Measurements from ENCODE around the gene CPNE4. TPM values are rescaled to one million over a fixed set of nuclear protein-coding genes. Genes with fewer than 3 reads are reported as not detected.

Gene CPNE4
- total RNA-seq, 1 donor from 2014 or later = not detected

DNA sequence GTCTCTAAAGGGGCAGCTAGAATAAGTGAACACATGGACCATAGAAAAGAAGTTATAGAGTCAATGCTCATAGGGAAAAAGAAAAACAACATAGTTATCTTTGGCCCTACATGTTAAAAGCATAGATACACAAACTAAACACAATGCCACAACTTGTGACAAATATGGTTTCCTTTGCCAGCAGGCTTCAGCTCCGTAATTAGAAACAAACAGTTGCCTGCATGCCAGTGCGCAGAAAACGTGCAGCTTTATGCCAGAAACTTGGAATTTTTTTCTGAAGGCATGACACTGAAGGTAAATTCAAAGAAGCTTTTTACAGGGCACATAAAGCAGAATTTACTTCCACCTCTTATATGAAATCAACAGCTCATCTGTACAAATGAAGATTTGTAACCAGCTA, 2.2 kb upstream of the CPNE4 start:
- no peaks in the 10 kb centered on the region for H3K36me3 Mint-ChIP-seq (ENCODE audit: low read depth)
- peaks cover 10% of the 10 kb centered on the region for H3K9me3 Mint-ChIP-seq
- intact Hi-C loops (cut with micrococcal nuclease) = loop anchor here (5.0 kb wide), 1 partner anchor 145 kb away; no protein-coding TSS in a partner anchor
- peaks cover 4% of the 10 kb centered on the region for H3K4me1 Mint-ChIP-seq
- DNase-seq = no peak
- no peak overlapping the region for H3K27ac Mint-ChIP-seq
- H3K4me3 Mint-ChIP-seq = no peak overlapping the region
- peaks cover 36% of the 10 kb centered on the region for H3K27me3 Mint-ChIP-seq

DNA sequence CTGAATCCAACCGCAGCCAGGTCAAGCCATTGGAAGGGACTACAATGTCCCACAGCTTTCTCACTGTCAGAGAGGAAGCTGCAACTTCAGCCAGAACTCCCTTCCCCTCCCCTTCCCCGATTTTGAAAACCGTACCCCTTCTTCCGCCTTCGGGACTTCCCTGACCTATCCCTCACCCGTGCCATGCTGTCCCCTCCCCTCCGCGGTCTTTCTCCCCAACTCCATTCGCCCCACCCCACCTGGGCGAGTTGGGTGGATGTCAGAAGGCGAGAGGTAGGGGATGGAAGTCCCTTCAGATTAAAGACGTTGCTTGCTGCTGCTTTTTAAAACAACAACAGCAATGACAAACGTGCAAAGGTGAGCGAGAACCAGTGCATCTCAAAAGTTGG, 723 bp downstream of the CPNE4 start:
- Mint-ChIP-seq H3K4me1 (peaks cover 4% of the 10 kb centered on the region), H3K36me3 (ENCODE audit: low read depth) (no peaks in the 10 kb centered on the region), H3K9me3 (peaks cover 10% of the 10 kb centered on the region), H3K27me3 (peaks cover 50% of the 10 kb centered on the region), H3K27ac (no peak overlapping the region), H3K4me3 (no peak overlapping the region)
- intact Hi-C loops (cut with micrococcal nuclease) = no loop called here
- DNase-seq = no peak

DNA sequence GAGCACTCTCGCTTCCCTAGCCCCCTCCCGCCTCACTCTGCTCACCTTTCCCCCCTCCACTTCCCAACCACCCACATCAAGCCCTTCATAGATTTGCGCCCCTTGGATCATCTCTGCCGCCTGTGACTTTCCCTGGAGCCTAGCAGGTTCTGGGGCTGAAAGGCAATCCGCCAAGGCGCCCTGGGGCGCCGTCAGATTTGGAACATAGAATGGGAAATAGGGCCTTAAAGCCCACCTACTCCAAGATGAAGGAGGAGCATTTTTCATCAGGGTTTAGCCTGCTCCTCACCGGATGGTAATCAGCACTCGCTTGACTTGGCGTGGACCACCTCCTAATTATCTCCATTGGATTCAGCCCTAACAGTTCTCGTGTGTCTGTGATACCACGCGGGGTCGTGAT, 1.3 kb downstream of the CPNE4 start:
- Mint-ChIP-seq H3K9me3 (peaks cover 10% of the 10 kb centered on the region), H3K27ac (peak overlapping the region; percentile 34), H3K27me3 (peaks cover 50% of the 10 kb centered on the region), H3K4me3 (no peak overlapping the region), H3K4me1 (peaks cover 4% of the 10 kb centered on the region), H3K36me3 (ENCODE audit: low read depth) (no peaks in the 10 kb centered on the region)
- intact Hi-C loops (cut with micrococcal nuclease) = no loop called here
- no peak for DNase-seq

DNA sequence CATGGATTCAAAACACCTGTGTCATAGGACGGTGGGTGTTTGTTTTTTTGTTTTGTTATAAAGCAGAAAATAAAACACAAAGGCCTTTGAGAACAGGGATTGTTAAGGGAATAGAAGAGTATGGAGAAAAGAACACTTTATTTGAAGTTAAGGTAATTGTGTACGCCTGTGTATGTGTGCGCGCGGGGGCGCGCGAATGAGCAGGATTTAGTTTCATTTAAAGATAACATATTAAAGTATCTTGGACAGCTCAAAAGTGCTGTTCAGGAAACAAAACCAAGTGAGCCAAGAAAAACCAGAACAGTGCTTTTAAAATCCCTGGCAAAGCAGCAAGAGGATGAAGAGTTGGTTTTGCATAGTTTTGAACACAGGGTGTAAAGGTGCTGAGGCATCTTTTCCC, 1.9 kb downstream of the CPNE4 start:
- no peaks in the 10 kb centered on the region for H3K36me3 Mint-ChIP-seq (ENCODE audit: low read depth)
- H3K4me1 Mint-ChIP-seq = peaks cover 4% of the 10 kb centered on the region
- DNase-seq = no peak
- peaks cover 48% of the 10 kb centered on the region for H3K27me3 Mint-ChIP-seq
- H3K9me3 Mint-ChIP-seq = peaks cover 10% of the 10 kb centered on the region
- H3K4me3 Mint-ChIP-seq = no peak overlapping the region
- intact Hi-C loops (cut with micrococcal nuclease) = no loop called here
- no peak overlapping the region for H3K27ac Mint-ChIP-seq

DNA sequence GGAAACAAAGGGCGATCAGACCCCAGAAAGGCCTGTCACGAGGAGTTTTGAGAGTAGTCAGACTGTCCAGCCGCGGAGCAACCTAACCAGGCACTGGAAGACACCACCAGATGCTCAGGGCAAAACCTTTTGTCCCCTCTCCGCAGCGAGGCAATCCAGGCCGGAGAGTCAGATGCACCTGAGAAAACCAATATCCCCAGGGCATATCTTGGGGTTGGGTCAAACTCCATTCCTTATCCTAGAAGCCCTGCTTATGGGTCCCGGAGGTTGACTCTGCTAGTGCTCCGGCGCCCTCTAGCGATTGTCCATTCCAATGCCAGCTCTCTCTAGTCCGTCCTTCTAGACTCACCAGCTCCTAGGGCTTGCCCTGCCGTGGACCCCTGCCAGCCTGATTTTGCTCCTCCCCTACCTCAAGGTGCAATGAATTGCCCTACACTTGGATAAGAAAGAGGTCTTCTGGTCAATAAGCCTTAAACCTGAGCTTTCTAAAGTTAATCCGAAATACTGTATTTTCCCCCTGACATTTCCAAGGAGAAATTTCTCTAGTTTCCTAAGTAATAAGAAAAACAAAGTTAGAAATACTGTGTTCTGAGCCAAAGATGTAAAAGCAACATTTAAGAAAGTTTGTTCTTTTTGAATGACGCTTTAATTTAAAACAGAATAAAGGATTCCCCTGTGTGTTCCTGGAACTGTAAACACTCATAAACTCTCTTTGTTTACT, 5.5 kb downstream of the CPNE4 start:
- DNase-seq = peak; percentile 87
- no peaks in the 10 kb centered on the region for H3K36me3 Mint-ChIP-seq (ENCODE audit: low read depth)
- intact Hi-C loops (cut with micrococcal nuclease) = loop anchor here (1.0 to 2.0 kb wide), 3 partner anchors 235 to 996 kb away; no protein-coding TSS in a partner anchor
- no peak overlapping the region for H3K27ac Mint-ChIP-seq
- H3K4me3 Mint-ChIP-seq = no peak overlapping the region
- H3K27me3 Mint-ChIP-seq = peaks cover 37% of the 10 kb centered on the region
- H3K4me1 Mint-ChIP-seq = peaks cover 3% of the 10 kb centered on the region
- H3K9me3 Mint-ChIP-seq = peaks cover 2% of the 10 kb centered on the region

DNA sequence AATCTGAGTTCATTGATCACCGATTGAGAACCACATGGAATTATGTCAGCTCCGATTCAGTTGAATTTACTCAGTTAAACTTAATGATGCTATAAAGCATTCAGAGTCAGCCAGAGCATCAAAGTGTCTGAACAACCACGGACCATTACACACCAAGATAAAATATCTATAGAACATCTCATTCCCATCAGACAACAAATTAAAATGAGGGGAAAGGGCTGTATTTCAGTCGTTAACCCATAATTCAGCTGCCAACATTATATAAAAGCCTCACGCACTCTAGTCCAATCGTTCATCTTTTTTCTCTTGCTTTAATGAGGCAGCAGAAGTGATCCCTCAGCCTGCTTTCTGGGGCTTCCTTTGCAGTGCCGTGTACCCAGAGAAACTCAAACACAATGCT, 11.9 kb downstream of the CPNE4 start:
- intact Hi-C loops (cut with micrococcal nuclease) = no loop called here
- Mint-ChIP-seq H3K4me1 (no peaks in the 10 kb centered on the region), H3K36me3 (ENCODE audit: low read depth) (no peaks in the 10 kb centered on the region)

DNA sequence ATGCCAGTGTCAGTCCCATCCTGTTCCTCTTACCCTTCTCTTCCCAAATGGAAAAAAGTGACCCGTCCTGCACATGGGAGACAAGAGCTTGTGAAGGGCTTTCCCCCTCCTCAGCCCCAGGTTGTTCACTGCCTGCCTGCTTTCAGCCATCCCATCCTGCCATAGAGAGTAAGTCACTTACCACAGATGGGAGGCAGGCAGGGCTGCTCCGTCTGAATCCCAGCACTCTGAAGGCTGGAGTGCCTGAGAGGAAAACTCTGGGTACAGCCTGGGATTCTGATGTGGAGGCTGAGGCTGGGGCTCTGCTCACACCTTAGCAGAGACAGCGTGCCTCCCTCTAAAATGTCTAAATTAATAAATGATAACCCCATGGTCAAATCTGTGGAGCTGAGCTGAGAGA, 14.8 kb downstream of the CPNE4 start:
- Mint-ChIP-seq H3K27ac (no peak overlapping the region), H3K4me1 (no peaks in the 10 kb centered on the region), H3K9me3 (no peaks in the 10 kb centered on the region), H3K4me3 (no peak overlapping the region), H3K27me3 (no peaks in the 10 kb centered on the region), H3K36me3 (ENCODE audit: low read depth) (no peaks in the 10 kb centered on the region)
- no peak for DNase-seq
- intact Hi-C loops (cut with micrococcal nuclease) = no loop called here

More for the DNA sequence above, 11.9 kb downstream of the CPNE4 start:
- Mint-ChIP-seq H3K4me3 (no peak overlapping the region), H3K27me3 (peaks cover 2% of the 10 kb centered on the region), H3K27ac (no peak overlapping the region), H3K9me3 (no peaks in the 10 kb centered on the region)
- no peak for DNase-seq

DNA sequence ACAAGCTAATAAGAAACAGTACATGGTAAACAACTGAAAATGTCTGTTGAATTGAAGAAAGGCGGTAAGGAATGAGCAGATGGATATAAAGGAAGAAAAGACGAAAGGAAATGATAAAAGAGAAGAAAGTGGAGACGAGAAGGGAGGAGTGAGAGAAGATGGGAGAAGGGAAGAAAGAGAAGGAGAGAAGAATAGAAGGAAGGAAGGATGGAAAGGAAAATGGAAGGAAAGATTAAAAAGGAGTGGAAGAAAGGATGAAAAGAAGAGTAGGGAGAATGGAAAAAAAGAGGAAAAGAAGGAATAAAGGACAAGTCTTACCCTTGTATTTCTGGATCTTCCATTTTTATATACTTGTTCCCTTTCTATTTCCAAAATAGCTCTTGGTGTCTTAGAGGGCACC, 17.7 kb downstream of the CPNE4 start:
- intact Hi-C loops (cut with micrococcal nuclease) = no loop called here
- Mint-ChIP-seq H3K36me3 (ENCODE audit: low read depth) (no peaks in the 10 kb centered on the region), H3K4me1 (no peaks in the 10 kb centered on the region), H3K4me3 (no peak overlapping the region), H3K9me3 (no peaks in the 10 kb centered on the region), H3K27me3 (no peaks in the 10 kb centered on the region), H3K27ac (no peak overlapping the region)
- no peak for DNase-seq

DNA sequence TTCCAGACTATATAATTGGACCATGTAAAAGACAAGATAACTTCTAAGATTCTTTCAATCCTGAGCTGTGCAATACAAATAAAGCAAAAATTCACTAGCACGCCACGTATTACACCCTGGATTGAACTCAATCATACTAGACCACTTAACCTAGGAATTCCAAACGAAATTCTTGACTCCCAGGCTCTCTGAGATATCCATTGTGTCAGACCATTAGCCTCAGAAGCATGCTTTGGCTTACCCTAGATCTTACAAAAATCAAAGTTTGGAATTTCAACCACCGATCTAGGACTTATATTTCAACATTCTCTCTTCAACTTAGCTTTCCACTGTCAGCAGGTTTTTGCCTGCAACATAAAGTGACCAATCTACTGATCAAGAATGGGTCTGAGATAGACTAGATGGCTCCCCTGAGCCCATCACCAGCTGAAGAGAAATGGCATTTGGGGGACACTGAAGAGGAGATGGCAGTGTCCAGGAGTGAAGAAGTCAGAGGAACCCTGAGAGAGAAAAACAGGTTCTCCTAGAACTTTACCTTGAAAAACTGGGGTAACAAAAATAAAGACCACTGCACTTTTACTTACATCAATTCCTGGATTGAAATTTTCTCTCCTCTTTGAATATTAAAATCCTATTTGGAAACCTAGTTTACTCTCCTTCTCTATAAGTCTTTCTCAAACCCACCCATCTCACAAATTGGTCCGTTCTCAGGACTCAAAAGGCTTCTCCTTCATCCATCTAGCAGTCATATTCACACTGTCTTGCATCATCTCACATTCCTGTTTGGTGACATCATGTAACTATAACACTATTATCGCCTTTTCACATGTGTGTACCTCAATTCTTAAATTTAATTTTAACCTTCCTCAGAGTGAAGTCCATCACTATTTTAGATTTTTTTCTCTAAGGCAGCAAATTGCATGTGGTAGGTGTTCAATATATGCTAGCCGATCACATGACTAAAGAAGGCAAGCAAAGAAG, 18.5 kb downstream of the CPNE4 start:
- no peak overlapping the region for H3K27ac Mint-ChIP-seq
- no peak overlapping the region for H3K4me3 Mint-ChIP-seq
- H3K27me3 Mint-ChIP-seq = no peaks in the 10 kb centered on the region
- H3K36me3 Mint-ChIP-seq (ENCODE audit: low read depth) = no peaks in the 10 kb centered on the region
- H3K4me1 Mint-ChIP-seq = no peaks in the 10 kb centered on the region
- intact Hi-C loops (cut with micrococcal nuclease) = no loop called here
- no peak for DNase-seq
- no peaks in the 10 kb centered on the region for H3K9me3 Mint-ChIP-seq

DNA sequence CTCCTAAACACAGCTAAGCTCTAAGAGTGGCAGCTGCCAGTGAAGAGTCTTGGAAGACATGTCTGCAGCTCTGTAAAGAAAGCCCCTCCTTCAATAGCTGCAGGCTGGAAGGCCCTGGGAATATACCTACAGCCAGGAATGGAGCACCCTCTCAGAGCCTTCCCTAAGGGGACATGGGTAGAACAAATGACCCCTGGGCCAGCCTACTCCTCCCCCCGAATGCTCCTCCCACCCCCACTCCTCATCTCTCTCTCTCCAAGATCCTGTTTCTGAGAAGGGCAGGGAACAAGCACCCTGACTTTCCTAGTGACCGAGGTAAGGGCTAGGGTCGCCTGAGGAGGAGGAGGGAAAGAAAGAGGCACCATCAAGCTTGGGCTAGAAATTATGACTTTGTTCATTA, 20.7 kb downstream of the CPNE4 start:
- H3K9me3 Mint-ChIP-seq = no peaks in the 10 kb centered on the region
- no peak overlapping the region for H3K27ac Mint-ChIP-seq
- intact Hi-C loops (cut with micrococcal nuclease) = no loop called here
- no peak overlapping the region for H3K4me3 Mint-ChIP-seq
- no peaks in the 10 kb centered on the region for H3K36me3 Mint-ChIP-seq (ENCODE audit: low read depth)
- no peak for DNase-seq
- H3K27me3 Mint-ChIP-seq = no peaks in the 10 kb centered on the region
- no peaks in the 10 kb centered on the region for H3K4me1 Mint-ChIP-seq

DNA sequence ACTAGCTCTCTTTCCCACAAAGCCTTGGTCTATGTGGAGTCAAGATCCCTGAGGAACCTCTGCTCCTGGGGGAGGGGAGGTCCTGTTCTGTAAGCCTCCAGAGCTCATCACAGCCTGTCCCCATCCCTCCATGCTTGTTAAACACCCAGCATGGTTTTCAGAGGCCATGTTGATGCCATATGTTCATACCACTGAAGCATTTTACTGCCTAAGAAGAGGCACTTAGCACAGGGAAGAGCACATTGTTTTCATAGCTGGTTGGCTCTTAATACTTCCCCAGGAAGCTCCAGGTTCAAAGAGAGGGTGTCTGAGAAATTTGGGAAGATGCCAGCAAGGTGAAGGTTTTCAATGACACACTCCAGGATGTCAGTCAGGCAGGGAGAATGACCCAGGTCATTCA, 25.6 kb downstream of the CPNE4 start:
- intact Hi-C loops (cut with micrococcal nuclease) = no loop called here
- Mint-ChIP-seq H3K27me3 (no peaks in the 10 kb centered on the region), H3K9me3 (no peaks in the 10 kb centered on the region), H3K4me3 (no peak overlapping the region), H3K4me1 (no peaks in the 10 kb centered on the region), H3K36me3 (ENCODE audit: low read depth) (no peaks in the 10 kb centered on the region), H3K27ac (no peak overlapping the region)
- no peak for DNase-seq

DNA sequence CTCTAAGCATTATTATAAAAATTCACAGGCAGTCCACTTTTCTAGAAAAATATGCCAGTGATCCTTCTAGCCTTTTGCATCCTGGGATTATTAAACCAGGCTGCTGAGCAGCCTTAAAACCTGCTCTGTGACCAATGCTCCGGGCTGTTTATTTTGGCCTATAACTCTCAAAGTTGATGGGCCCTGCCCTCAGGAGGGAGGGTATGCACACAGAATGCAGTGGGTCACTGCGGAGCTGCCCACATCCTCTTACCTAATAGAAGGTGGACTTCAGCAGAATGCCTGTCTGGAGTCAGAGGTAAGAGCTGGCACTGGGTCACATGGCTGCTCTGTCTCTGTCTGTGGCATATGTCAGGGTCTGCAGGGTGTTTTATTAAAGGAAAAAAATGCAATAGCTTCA, 26.0 kb downstream of the CPNE4 start:
- Mint-ChIP-seq H3K4me1 (no peaks in the 10 kb centered on the region), H3K27me3 (no peaks in the 10 kb centered on the region), H3K4me3 (no peak overlapping the region), H3K9me3 (no peaks in the 10 kb centered on the region), H3K27ac (no peak overlapping the region), H3K36me3 (ENCODE audit: low read depth) (no peaks in the 10 kb centered on the region)
- intact Hi-C loops (cut with micrococcal nuclease) = no loop called here
- no peak for DNase-seq

DNA sequence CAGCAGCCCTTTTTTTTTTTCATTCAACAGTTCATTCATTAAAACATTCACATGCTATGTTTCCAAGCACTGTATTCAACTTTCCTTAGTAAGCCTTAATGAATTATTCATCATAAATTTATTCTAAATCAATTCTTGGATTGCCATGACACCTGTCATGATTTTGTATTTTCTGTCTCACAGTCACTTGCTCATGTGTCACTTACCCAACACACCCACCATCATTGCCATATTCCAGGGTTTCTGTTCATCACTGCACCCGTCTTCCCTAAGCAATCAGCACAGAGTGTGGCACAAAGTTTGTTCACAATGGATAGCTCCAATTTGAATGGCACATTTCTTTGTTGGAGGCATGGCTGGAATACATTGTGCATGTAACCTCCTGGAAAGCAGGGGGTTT, 27.2 kb downstream of the CPNE4 start:
- intact Hi-C loops (cut with micrococcal nuclease) = no loop called here

DNA sequence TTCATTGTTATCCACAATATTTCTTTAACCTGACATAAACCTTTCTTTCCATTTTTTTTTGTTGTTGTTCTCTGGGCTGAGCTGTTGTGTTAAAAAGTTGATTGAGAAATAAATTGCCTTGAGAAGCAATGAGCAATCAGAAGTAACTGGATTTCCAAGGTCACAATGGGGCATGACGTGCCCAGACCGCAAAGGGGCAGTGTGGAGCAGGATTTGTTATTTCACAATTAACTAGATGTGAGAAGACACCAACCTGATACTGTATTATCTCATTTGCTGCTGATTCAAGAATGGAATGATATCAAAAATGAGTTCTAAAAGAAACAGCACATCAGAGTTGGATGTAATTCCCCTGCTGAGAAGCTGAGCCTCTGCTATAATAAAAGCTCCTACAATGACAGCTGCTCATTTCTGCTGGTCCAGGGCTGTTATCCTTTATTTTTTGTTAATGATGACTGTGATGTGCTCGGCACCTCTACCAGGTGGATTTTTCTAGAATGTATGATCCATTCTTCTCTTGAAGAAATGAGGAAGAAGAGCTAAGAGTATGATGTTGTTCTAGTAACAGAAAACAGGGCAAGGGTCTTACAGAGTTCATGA, 28.1 kb downstream of the CPNE4 start:
- no peaks in the 10 kb centered on the region for H3K27me3 Mint-ChIP-seq
- no peaks in the 10 kb centered on the region for H3K36me3 Mint-ChIP-seq (ENCODE audit: low read depth)
- no peak overlapping the region for H3K4me3 Mint-ChIP-seq
- H3K4me1 Mint-ChIP-seq = no peaks in the 10 kb centered on the region
- peak; percentile 60 for DNase-seq
- H3K27ac Mint-ChIP-seq = no peak overlapping the region
- intact Hi-C loops (cut with micrococcal nuclease) = no loop called here
- no peaks in the 10 kb centered on the region for H3K9me3 Mint-ChIP-seq

More for the DNA sequence above, 27.2 kb downstream of the CPNE4 start:
- no peaks in the 10 kb centered on the region for H3K36me3 Mint-ChIP-seq (ENCODE audit: low read depth)
- H3K4me1 Mint-ChIP-seq = no peaks in the 10 kb centered on the region
- no peaks in the 10 kb centered on the region for H3K27me3 Mint-ChIP-seq
- DNase-seq = no peak
- H3K4me3 Mint-ChIP-seq = no peak overlapping the region
- H3K27ac Mint-ChIP-seq = no peak overlapping the region
- H3K9me3 Mint-ChIP-seq = no peaks in the 10 kb centered on the region
